ENCODE data around the gene INPP5A.

The INPP5A gene

DNA sequence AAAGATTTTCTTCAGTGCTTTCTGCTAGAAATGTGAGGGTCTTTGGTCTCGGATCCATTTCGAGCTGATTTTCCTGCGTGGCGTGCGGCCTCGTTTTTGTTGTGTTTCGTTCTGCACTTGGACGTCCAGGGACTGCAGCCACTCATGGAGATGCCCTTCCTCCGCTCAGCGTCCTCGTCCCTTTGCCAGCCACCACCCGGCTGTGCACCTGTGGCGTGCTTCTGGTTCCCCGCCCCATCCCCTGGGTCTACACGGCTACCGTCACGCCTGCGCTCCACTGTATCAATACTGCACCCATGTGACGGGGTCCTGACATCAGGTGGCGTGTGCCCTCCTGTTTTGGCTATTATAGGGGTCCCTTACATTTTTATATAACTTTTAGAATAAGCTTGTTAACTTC, 291.1 kb downstream of the INPP5A start:
- H3K9ac ChIP-seq (ENCODE audit: low read length): no peak overlapping the region
- no peak overlapping the region for H3K4me3 ChIP-seq (ENCODE audit: low read length)
- H4K20me1 ChIP-seq (ENCODE audit: insufficient read depth, low read length): no peaks in the 10 kb centered on the region
- H3F3A ChIP-seq (ENCODE audit: insufficient read depth, low read length): no peaks in the 10 kb centered on the region
- no peak overlapping the region for H3K4me2 ChIP-seq (ENCODE audit: low read depth, low read length)
- H3K9me3 ChIP-seq (replicated peaks; ENCODE audit: insufficient read depth, low read length): no peaks in the 10 kb centered on the region
- no peak overlapping the region for H2AFZ ChIP-seq (ENCODE audit: low read length)
- H3K4me1 ChIP-seq (ENCODE audit: low read length): no peaks in the 10 kb centered on the region
- no peak for TF ChIP-seq EZH2phosphoT487 (IDR thresholded peaks at IDR 0.05; ENCODE audit: low read length)
- TF ChIP-seq, protein P1, sequence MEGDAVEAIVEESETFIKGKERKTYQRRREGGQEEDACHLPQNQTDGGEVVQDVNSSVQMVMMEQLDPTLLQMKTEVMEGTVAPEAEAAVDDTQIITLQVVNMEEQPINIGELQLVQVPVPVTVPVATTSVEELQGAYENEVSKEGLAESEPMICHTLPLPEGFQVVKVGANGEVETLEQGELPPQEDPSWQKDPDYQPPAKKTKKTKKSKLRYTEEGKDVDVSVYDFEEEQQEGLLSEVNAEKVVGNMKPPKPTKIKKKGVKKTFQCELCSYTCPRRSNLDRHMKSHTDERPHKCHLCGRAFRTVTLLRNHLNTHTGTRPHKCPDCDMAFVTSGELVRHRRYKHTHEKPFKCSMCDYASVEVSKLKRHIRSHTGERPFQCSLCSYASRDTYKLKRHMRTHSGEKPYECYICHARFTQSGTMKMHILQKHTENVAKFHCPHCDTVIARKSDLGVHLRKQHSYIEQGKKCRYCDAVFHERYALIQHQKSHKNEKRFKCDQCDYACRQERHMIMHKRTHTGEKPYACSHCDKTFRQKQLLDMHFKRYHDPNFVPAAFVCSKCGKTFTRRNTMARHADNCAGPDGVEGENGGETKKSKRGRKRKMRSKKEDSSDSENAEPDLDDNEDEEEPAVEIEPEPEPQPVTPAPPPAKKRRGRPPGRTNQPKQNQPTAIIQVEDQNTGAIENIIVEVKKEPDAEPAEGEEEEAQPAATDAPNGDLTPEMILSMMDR (IDR thresholded peaks at IDR 0.05; ENCODE audit: low read length): no peak
- H3K9me2 ChIP-seq (replicated peaks; ENCODE audit: insufficient read depth, low read length): no peaks in the 10 kb centered on the region
- H3K36me3 ChIP-seq (replicated peaks; ENCODE audit: insufficient read depth, low read length): no peaks in the 10 kb centered on the region
- H3K27me3 ChIP-seq (replicated peaks; ENCODE audit: insufficient read depth, low read length): peaks cover 33% of the 10 kb centered on the region
- no peak for DNase-seq
- H3K27ac ChIP-seq (ENCODE audit: low read length): no peak overlapping the region
- H3K79me2 ChIP-seq (ENCODE audit: low read length): no peaks in the 10 kb centered on the region

DNA sequence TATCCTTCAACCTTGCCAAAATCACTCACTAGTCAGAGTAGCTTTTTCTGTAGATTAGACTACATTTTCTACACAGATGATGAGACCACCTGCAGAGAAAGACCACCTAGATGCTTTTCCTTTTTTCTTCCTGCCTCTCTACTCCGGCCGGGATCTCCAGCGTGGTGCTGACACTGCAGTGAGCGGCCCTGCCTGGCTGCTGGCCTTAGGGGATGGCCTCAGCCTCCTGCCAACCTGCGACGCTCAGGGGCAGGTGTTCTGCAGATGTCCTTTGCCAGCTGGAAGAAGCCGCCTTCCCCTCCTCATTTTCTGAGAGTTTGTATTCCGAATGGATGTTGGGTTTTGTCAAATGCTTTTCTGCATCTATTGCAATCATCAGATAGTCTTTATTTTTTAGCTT, 291.8 kb downstream of the INPP5A start:
- Histone ChIP-seq H3K36me3 (replicated peaks; ENCODE audit: insufficient read depth, low read length) (no peaks in the 10 kb centered on the region), H3K4me1 (ENCODE audit: low read length) (no peaks in the 10 kb centered on the region), H3K9ac (ENCODE audit: low read length) (no peak overlapping the region), H3K4me3 (ENCODE audit: low read length) (no peak overlapping the region), H3K27me3 (replicated peaks; ENCODE audit: insufficient read depth, low read length) (peaks cover 33% of the 10 kb centered on the region), H3F3A (ENCODE audit: insufficient read depth, low read length) (no peaks in the 10 kb centered on the region), H3K27ac (ENCODE audit: low read length) (no peak overlapping the region), H3K9me3 (replicated peaks; ENCODE audit: insufficient read depth, low read length) (no peaks in the 10 kb centered on the region), H3K79me2 (ENCODE audit: low read length) (no peaks in the 10 kb centered on the region), H3K4me2 (ENCODE audit: low read depth, low read length) (no peak overlapping the region), H3K9me2 (replicated peaks; ENCODE audit: insufficient read depth, low read length) (no peaks in the 10 kb centered on the region), H4K20me1 (ENCODE audit: insufficient read depth, low read length) (no peaks in the 10 kb centered on the region), H2AFZ (ENCODE audit: low read length) (no peak overlapping the region)
- TF ChIP-seq, protein P1 (IDR thresholded peaks at IDR 0.05; ENCODE audit: low read length): no peak
- TF ChIP-seq EZH2 (optimal IDR thresholded peaks at IDR 0.05; ENCODE audit: low read depth, low read length) (no peak), EZH2phosphoT487 (IDR thresholded peaks at IDR 0.05; ENCODE audit: low read length) (no peak)
- no peak for DNase-seq

DNA sequence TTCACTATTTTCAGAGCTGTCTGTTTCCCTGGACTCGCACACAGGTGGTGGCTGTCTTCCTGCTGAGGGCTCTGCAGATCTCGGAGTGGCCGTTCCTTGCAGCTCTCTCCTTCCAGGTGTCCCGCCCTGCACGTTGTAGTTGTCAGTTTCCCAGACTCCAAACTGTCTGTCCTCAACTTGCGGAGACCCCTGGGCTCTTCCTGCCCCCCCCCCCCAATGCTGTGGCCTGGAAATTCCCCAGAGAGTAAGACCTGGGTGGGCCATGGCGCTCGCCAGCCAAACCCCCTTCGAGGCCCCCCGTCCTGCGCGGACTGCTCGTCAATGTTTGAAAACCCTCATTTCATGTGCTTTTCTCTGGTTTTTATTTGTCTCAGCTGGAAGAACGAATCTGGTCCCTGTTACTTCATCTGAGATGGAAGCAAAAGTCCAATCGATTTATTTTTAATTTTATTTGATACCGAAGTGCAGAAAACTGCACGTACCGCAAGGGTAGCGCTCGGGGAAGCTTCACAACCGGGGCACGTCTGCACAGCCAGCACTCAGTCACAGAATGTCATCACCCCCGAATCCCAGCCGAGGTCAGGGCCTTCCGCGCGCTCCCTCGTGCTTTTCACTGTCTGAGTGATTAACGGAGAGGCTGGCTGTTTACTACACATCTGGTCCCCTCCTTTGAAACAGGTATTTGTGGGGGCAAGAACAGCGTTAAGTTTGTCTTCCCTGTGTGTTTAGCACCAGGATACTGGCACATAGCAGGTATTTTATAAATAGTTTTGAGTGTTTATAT, 294.8 kb downstream of the INPP5A start:
- H3K36me3 ChIP-seq (replicated peaks; ENCODE audit: insufficient read depth, low read length): no peaks in the 10 kb centered on the region
- no peak overlapping the region for H3K9ac ChIP-seq (ENCODE audit: low read length)
- no peaks in the 10 kb centered on the region for H3K4me1 ChIP-seq (ENCODE audit: low read length)
- H3K27me3 ChIP-seq (replicated peaks; ENCODE audit: insufficient read depth, low read length): peaks cover 33% of the 10 kb centered on the region
- DNase-seq: no peak
- H3K9me2 ChIP-seq (replicated peaks; ENCODE audit: insufficient read depth, low read length): no peaks in the 10 kb centered on the region
- H3K4me3 ChIP-seq (ENCODE audit: low read length): no peak overlapping the region
- no peak overlapping the region for H3K27ac ChIP-seq (ENCODE audit: low read length)
- no peaks in the 10 kb centered on the region for H3F3A ChIP-seq (ENCODE audit: insufficient read depth, low read length)
- no peaks in the 10 kb centered on the region for H4K20me1 ChIP-seq (ENCODE audit: insufficient read depth, low read length)
- TF ChIP-seq, protein P1 (IDR thresholded peaks at IDR 0.05; ENCODE audit: low read length): no peak
- TF ChIP-seq EZH2phosphoT487 (IDR thresholded peaks at IDR 0.05; ENCODE audit: low read length) (no peak), EZH2 (optimal IDR thresholded peaks at IDR 0.05; ENCODE audit: low read depth, low read length) (no peak)
- H3K79me2 ChIP-seq (ENCODE audit: low read length): no peaks in the 10 kb centered on the region
- no peaks in the 10 kb centered on the region for H3K9me3 ChIP-seq (replicated peaks; ENCODE audit: insufficient read depth, low read length)
- H3K4me2 ChIP-seq (ENCODE audit: low read depth, low read length): no peak overlapping the region
- H2AFZ ChIP-seq (ENCODE audit: low read length): no peak overlapping the region
